HG03442 (cell line): ENCODE measurements around the gene ZNF343.

Source experiments
- ATAC-seq: cut with Tn5 transposase; IDR thresholded peaks from one replicate; pipeline ENCODE4 v1.9.1; 2021; ENCODE audit warnings: mild to moderate bottlenecking, moderate library complexity; ENCODE audit not compliant: unreplicated experiment

The ZNF343 gene

GRCh38 chr20:2446845-2447244, 61.9 kb downstream of the ZNF343 start:
- ATAC-seq: no peak
